OCI-LY3 (cell line): Measurements from ENCODE around the gene GLI2.

Source experiments
- CTCF ChIP-seq: fragments of 200-600, 300-600 bp; sonication (generic); IDR thresholded peaks from 2 replicates; pipeline ENCODE4 v1.5.1; 2014; ENCODE audit warnings: antibody characterized with exemption, low read length, low read depth
- EZH2phosphoT487 ChIP-seq: fragments of 200-600 bp; shearing (Covaris generic); IDR thresholded peaks from 2 replicates; pipeline ENCODE4 v1.6.1; 2018; ENCODE audit warnings: antibody characterized with exemption, mixed run types, low read depth

- TF ChIP-seq CTCF (no peak), EZH2phosphoT487 (no peak)
These were observed 42.1 kb downstream of the GLI2 start for GRCh38 chr2:120777787-120778186.
